ENCODE results near the gene TOB1. TPM values are rescaled to one million over a fixed set of nuclear protein-coding genes. Genes with fewer than 3 reads are reported as not detected.
A peak's percentile ranks its signal among the peaks of the same experiment; 100 is the strongest.
"Not testable (repeated sequence)": the region's sequence is repeated elsewhere in the genome, so short reads cannot be mapped to it uniquely, and the experiment has no call there.

TOB1 gene
- polyA plus RNA-seq, 3 donors: 34.5 to 36.1 (median 35.4) TPM

DNA sequence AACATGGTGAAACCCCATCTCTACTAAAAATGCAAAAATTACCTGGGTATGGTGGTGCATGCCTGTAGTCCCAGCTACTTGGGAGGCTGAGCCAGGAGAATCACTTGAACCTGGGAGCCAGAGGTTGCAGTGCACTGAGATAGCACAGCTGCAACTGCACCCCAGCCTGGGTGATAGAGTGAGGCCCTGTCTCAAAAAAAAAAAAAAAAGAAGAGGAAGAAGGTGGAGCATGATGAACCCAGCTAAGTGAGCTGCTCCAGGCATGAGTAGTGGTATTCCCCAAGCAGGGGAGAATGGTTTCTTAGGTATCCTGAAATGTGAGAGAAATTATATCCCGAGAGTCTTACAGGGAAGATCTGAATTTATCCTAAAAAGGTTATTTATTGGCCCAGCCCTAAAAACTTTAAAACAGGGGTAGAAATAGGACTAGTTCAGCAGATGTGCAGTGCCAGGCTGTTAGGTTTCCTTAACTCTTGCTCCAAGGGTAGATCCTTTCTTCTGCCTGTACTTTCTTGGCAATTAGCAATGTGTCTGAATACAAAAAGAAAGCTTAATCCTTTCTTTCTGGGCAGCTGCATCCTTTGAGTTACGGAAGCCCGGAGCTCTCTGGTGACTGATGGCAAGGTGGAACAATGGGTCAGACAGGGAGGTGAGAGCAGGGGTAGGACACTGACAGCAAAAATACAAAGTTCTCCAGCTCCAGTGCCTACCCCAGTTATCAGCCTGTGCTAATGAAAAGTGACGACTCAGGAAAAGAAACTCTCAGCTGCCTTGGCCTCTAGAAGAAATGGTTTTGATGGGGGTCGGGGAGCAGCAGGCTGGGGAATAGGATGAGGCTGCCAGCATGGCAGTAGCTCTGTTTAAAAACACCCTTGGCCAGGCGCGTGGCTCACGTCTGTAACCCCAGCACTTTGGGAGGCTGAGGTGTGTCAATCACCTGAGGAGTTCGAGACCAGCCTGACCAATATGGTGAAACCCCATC, 36.5 kb upstream of the TOB1 start:
- no peak for DNase-seq (ENCODE audit: extremely low read depth in 1 of 11, low read depth in 9 of 11, low spot score in 4 of 11)

- no peak for DNase-seq (ENCODE audit: extremely low read depth in 1 of 11, low read depth in 9 of 11, low spot score in 4 of 11)
Measured at GRCh38 chr17:50900383-50900892, 34.3 kb upstream of the TOB1 start.

GRCh38 chr17:50899559-50900319, 33.6 kb upstream of the TOB1 start:
- no peak for DNase-seq (ENCODE audit: extremely low read depth in 1 of 11, low read depth in 9 of 11, low spot score in 4 of 11)

GRCh38 chr17:50899005-50899460, 32.9 kb upstream of the TOB1 start:
- DNase-seq (ENCODE audit: extremely low read depth in 1 of 11, low read depth in 9 of 11, low spot score in 4 of 11): no peak

- no peak for DNase-seq (ENCODE audit: extremely low read depth in 1 of 11, low read depth in 9 of 11, low spot score in 4 of 11)
Measured at GRCh38 chr17:50898369-50899004, 32.3 kb upstream of the TOB1 start.

GRCh38 chr17:50894513-50894912, 28.4 kb upstream of the TOB1 start:
- DNase-seq (ENCODE audit: extremely low read depth in 1 of 11, low read depth in 9 of 11, low spot score in 4 of 11): not testable (repeated sequence)

GRCh38 chr17:50893183-50893993, 27.2 kb upstream of the TOB1 start:
- peak in 3 of 11 donors; percentile 33 to 63 (median 53) for DNase-seq (ENCODE audit: extremely low read depth in 1 of 11, low read depth in 9 of 11, low spot score in 4 of 11)

DNA sequence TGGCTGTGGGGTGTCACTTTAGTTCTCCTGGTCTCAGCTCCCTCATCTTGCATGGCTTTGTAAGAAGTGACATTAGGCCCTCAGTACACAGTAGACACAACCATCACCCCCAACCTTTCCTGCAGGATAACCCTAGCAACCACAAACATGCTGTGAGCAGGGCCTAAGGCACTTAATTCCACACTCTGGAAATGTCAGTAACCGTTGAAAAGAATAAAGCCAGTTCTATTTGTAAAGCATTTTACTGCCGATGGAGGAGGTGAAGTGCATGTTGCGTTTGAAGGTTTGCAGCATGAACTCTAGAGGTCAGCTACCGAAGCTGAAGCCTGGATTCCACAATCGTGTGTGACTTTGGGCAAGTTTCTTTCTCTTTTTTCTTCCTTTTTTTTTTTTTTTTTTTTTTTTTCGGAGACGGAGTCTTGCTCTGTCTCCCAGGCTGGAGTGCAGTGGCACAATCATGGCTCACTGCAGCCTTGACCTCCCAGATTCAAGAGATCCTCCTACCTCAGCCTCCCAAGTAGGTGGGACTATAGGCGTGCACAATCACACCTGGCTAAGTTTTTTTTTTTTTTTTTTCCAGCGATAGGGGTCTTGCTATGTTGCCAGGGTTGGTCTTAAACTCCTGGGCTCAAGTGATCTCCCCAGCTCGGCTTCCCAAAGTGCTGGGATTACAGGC, 26.1 kb upstream of the TOB1 start:
- DNase-seq (ENCODE audit: extremely low read depth in 1 of 11, low read depth in 9 of 11, low spot score in 4 of 11): no peak

- no peak for DNase-seq (ENCODE audit: extremely low read depth in 1 of 11, low read depth in 9 of 11, low spot score in 4 of 11)
Measured at GRCh38 chr17:50891577-50891989, 25.4 kb upstream of the TOB1 start.

GRCh38 chr17:50890675-50891516, 24.7 kb upstream of the TOB1 start:
- no peak for DNase-seq (ENCODE audit: extremely low read depth in 1 of 11, low read depth in 9 of 11, low spot score in 4 of 11)

DNA sequence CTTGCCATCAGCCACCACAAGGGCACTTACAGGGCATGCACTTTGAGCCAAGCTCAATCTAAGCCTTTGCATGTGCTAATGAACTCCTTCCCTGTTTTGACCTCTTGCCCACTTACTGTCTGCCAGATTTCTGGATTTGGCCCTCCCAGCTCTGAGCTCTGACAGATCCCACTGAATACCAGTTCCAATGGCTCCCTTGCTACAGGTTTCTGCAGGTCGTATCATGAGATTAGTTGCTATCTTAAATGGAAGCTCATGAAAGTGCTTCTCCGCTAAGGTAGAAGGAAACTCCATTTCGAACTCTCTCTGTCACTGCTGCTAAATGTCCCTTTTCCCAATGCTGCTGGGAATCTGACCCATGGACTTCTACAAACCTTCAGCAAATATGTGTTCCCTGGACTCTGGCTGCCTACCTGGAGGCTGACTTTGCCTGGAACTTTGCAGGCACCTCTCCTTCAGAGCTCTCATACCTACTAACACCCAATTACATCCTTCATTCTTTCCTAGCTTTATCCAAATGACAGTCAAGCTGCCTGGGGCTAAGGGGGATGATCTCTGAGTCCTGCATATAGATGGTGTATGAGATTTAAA, 23.5 kb upstream of the TOB1 start:
- DNase-seq (ENCODE audit: extremely low read depth in 1 of 11, low read depth in 9 of 11, low spot score in 4 of 11): no peak

GRCh38 chr17:50887705-50888245, 21.6 kb upstream of the TOB1 start:
- no peak for DNase-seq (ENCODE audit: extremely low read depth in 1 of 11, low read depth in 9 of 11, low spot score in 4 of 11)

DNA sequence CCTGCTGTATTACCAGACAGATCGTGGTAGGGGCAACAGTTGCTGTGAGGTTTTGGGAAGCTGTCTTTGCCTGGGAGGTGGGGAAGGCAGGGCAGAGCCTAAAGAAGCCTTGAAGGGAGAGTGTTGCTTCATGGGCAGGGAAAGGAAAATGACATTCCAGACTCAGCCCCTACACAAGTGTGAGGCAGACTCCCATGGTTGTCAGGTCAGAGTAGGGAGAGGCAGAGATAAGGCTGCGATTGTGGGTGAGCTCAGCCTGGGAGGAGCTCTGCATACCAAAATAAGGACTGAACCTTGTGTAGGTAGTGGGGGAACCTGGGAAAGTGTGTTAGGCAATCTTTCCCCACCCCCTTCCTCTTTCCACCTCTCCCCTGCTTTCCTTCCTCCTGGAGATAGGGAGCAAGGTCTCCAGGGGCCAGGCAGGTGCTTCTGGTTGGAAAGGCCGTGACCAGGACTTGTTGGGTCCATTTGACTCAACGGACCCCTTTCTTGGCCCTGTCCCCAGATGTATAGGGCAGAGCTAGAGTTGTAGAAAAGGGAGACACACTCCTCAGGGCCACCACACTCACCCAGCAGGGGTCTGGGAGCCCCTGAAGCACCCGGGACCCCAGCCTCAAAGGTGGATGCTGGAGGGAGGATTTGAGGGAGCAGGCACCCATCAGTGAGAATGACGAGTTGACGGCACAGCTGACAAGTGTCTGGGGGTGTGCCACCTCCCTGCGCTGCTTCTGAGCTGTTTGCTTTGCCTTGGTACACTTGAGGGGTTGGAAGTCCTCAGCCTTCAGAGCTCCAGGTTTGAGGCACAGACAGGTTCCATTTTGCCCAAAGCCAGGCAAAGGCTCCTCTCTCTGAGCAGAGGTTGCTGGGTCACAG, 18.5 kb upstream of the TOB1 start:
- DNase-seq (ENCODE audit: extremely low read depth in 1 of 11, low read depth in 9 of 11, low spot score in 4 of 11): no peak

GRCh38 chr17:50883850-50884438, 17.8 kb upstream of the TOB1 start:
- DNase-seq (ENCODE audit: extremely low read depth in 1 of 11, low read depth in 9 of 11, low spot score in 4 of 11): no peak

GRCh38 chr17:50882851-50883250, 16.7 kb upstream of the TOB1 start:
- DNase-seq (ENCODE audit: extremely low read depth in 1 of 11, low read depth in 9 of 11, low spot score in 4 of 11): no peak

Measured in renal cortex interstitium (tissue), 11 donors.